Measurements from ENCODE around the gene HECTD1. TPM values are rescaled to one million over a fixed set of nuclear protein-coding genes. Genes with fewer than 3 reads are reported as not detected.

The HECTD1 gene
- total and polyA plus RNA-seq, 2 experiments from 2014 or later = 49.4 to 180 TPM

GRCh38 chr14:31133133-31133532 lies 74.5 kb downstream of the HECTD1 start:
- Histone ChIP-seq H3K9me3 (ENCODE audit: low read depth) (no peaks in the 10 kb centered on the region), H3K27me3 (no peaks in the 10 kb centered on the region), H3K36me3 (peaks cover 73% of the 10 kb centered on the region), H3K27ac (no peak overlapping the region), H3K4me3 (no peak overlapping the region), H3K4me1 (ENCODE audit: low read depth) (no peaks in the 10 kb centered on the region)
- TF ChIP-seq, protein P1, sequence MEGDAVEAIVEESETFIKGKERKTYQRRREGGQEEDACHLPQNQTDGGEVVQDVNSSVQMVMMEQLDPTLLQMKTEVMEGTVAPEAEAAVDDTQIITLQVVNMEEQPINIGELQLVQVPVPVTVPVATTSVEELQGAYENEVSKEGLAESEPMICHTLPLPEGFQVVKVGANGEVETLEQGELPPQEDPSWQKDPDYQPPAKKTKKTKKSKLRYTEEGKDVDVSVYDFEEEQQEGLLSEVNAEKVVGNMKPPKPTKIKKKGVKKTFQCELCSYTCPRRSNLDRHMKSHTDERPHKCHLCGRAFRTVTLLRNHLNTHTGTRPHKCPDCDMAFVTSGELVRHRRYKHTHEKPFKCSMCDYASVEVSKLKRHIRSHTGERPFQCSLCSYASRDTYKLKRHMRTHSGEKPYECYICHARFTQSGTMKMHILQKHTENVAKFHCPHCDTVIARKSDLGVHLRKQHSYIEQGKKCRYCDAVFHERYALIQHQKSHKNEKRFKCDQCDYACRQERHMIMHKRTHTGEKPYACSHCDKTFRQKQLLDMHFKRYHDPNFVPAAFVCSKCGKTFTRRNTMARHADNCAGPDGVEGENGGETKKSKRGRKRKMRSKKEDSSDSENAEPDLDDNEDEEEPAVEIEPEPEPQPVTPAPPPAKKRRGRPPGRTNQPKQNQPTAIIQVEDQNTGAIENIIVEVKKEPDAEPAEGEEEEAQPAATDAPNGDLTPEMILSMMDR (IDR thresholded peaks at IDR 0.05; ENCODE audit: low read depth, low read length) = no peak
- no peak for DNase-seq (ENCODE audit: low read depth in 1 of 2, low spot score in 1 of 2)

- no peak for DNase-seq (ENCODE audit: low read depth in 1 of 2, low spot score in 1 of 2)
- Histone ChIP-seq H3K9me3 (ENCODE audit: low read depth) (no peaks in the 10 kb centered on the region), H3K36me3 (peaks cover 68% of the 10 kb centered on the region), H3K27ac (peak overlapping the region; percentile 46), H3K27me3 (no peaks in the 10 kb centered on the region), H3K4me3 (no peak overlapping the region), H3K4me1 (ENCODE audit: low read depth) (no peaks in the 10 kb centered on the region)
- TF ChIP-seq, protein P1 (IDR thresholded peaks at IDR 0.05; ENCODE audit: low read depth, low read length) = no peak
These were observed 78.7 kb downstream of the HECTD1 start for GRCh38 chr14:31128601-31129526.

- DNase-seq (ENCODE audit: low read depth in 1 of 2, low spot score in 1 of 2) = no peak
- Histone ChIP-seq H3K27ac (no peak overlapping the region), H3K9me3 (ENCODE audit: low read depth) (no peaks in the 10 kb centered on the region), H3K4me1 (ENCODE audit: low read depth) (no peaks in the 10 kb centered on the region), H3K4me3 (no peak overlapping the region), H3K27me3 (no peaks in the 10 kb centered on the region), H3K36me3 (peaks cover 65% of the 10 kb centered on the region)
- TF ChIP-seq, protein P1 (IDR thresholded peaks at IDR 0.05; ENCODE audit: low read depth, low read length) = no peak
These were observed 79.9 kb downstream of the HECTD1 start for GRCh38 chr14:31127690-31128089.

DNA sequence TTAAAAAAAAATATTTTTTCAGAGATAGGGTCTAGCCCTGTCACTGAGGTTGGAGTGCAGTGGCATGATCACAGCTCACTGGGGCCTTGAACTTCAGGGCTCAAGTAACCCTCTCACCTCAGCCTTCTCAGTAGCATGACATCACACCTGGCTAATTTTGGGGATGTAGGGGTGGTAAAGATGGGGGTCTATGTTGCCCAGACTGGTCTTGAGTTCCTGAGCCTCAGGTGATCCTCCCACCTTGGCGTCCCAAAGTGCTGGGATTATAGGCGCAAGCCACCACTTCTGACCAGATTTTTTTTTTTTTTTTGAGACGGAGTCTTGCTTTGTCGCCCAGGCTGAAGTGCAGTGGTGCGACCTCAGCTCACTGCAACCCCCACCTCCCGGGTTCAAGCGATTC lies 80.9 kb downstream of the HECTD1 start:
- Histone ChIP-seq H3K27me3 (no peaks in the 10 kb centered on the region), H3K27ac (no peak overlapping the region), H3K36me3 (peaks cover 63% of the 10 kb centered on the region), H3K9me3 (ENCODE audit: low read depth) (no peaks in the 10 kb centered on the region), H3K4me3 (no peak overlapping the region), H3K4me1 (ENCODE audit: low read depth) (no peaks in the 10 kb centered on the region)
- no peak for DNase-seq (ENCODE audit: low read depth in 1 of 2, low spot score in 1 of 2)
- TF ChIP-seq, protein P1 (IDR thresholded peaks at IDR 0.05; ENCODE audit: low read depth, low read length) = no peak

- Histone ChIP-seq H3K27me3 (no peaks in the 10 kb centered on the region), H3K36me3 (peaks cover 75% of the 10 kb centered on the region), H3K9me3 (ENCODE audit: low read depth) (no peaks in the 10 kb centered on the region), H3K27ac (no peak overlapping the region), H3K4me3 (no peak overlapping the region), H3K4me1 (ENCODE audit: low read depth) (no peaks in the 10 kb centered on the region)
- DNase-seq (ENCODE audit: low read depth in 1 of 2, low spot score in 1 of 2) = no peak
- TF ChIP-seq, protein P1 (IDR thresholded peaks at IDR 0.05; ENCODE audit: low read depth, low read length) = no peak
These were observed 82.4 kb downstream of the HECTD1 start for GRCh38 chr14:31125231-31125630.
